MM.1S (cell line): Measurements from ENCODE around the gene ULBP1.

Source experiments
- DNase-seq: peaks from one replicate; pipeline ENCODE4 v3.0.0-alpha.2; 2015
- H2AFZ ChIP-seq: fragments of 300-600 bp; sonication (generic); 2 replicates; pipeline ENCODE4 v1.6.0; 2016; ENCODE audit warnings: antibody characterized with exemption, low read length
- H3F3A ChIP-seq: fragments of 300-600 bp; sonication (generic); 2 replicates; pipeline ENCODE4 v1.6.1; 2016; ENCODE audit warnings: mild to moderate bottlenecking, antibody characterized with exemption, low read length, moderate library complexity, mixed read lengths; ENCODE audit not compliant: insufficient read depth
- H3K27ac ChIP-seq: fragments of 300-600 bp; sonication (generic); 2 replicates; pipeline ENCODE4 v1.5.1; 2016; ENCODE audit warnings: mild to moderate bottlenecking, low read length
- H3K27me3 ChIP-seq: fragments of 300-600 bp; sonication (generic); replicated peaks from 2 replicates; pipeline ENCODE4 v1.6.0; 2016; ENCODE audit warnings: low read length; ENCODE audit not compliant: insufficient read depth
- H3K36me3 ChIP-seq: fragments of 300-600 bp; sonication (generic); replicated peaks from 2 replicates; pipeline ENCODE4 v1.6.1; 2016; ENCODE audit warnings: mild to moderate bottlenecking, low read length, mixed read lengths; ENCODE audit not compliant: insufficient read depth
- H3K4me1 ChIP-seq: fragments of 300-600 bp; sonication (generic); 2 replicates; pipeline ENCODE4 v1.6.1; 2016; ENCODE audit warnings: low read length, mixed read lengths
- H3K4me2 ChIP-seq: fragments of 300-600 bp; sonication (generic); 2 replicates; pipeline ENCODE4 v1.6.0; 2016; ENCODE audit warnings: low read depth, low read length
- H3K4me3 ChIP-seq: fragments of 300-600 bp; sonication (generic); 2 replicates; pipeline ENCODE4 v1.5.1; 2016; ENCODE audit warnings: low read length, mixed read lengths
- H3K79me2 ChIP-seq: fragments of 300-600 bp; sonication (generic); 2 replicates; pipeline ENCODE4 v1.6.1; 2016; ENCODE audit warnings: mixed run types, low read length, mixed read lengths
- H3K9ac ChIP-seq: fragments of 300-600 bp; sonication (generic); 2 replicates; pipeline ENCODE4 v1.6.1; 2016; ENCODE audit warnings: low read length, mixed read lengths
- H3K9me2 ChIP-seq: fragments of 300-600 bp; sonication (generic); replicated peaks from 2 replicates; pipeline ENCODE4 v1.6.1; 2016; ENCODE audit warnings: mild to moderate bottlenecking, low read length, mixed read lengths; ENCODE audit not compliant: insufficient read depth
- H3K9me3 ChIP-seq: fragments of 300-600 bp; sonication (generic); replicated peaks from 2 replicates; pipeline ENCODE4 v1.6.1; 2016; ENCODE audit warnings: mild to moderate bottlenecking, low read length, mixed read lengths; ENCODE audit not compliant: insufficient read depth
- H4K20me1 ChIP-seq: fragments of 300-600 bp; sonication (generic); 2 replicates; pipeline ENCODE4 v1.6.1; 2016; ENCODE audit warnings: mild to moderate bottlenecking, low read length, moderate library complexity, mixed read lengths; ENCODE audit not compliant: insufficient read depth
- EZH2 ChIP-seq: fragments of 300-600 bp; sonication (generic); optimal IDR thresholded peaks from 2 replicates; pipeline ENCODE3; 2017; ENCODE audit warnings: low read depth, mild to moderate bottlenecking, antibody characterized with exemption, low read length, mixed read lengths
- EZH2phosphoT487 ChIP-seq: fragments of 300-600 bp; sonication (generic); IDR thresholded peaks from 2 replicates; pipeline ENCODE4 v1.6.1; 2018; ENCODE audit warnings: antibody characterized with exemption, low read length
- TF ChIP-seq, protein P1 (sequence below): fragments of 300-600 bp; sonication (generic); IDR thresholded peaks from 2 replicates; pipeline ENCODE4 v1.5.1; 2016; ENCODE audit warnings: antibody characterized with exemption, low read length, mixed read lengths

ULBP1 gene

DNA sequence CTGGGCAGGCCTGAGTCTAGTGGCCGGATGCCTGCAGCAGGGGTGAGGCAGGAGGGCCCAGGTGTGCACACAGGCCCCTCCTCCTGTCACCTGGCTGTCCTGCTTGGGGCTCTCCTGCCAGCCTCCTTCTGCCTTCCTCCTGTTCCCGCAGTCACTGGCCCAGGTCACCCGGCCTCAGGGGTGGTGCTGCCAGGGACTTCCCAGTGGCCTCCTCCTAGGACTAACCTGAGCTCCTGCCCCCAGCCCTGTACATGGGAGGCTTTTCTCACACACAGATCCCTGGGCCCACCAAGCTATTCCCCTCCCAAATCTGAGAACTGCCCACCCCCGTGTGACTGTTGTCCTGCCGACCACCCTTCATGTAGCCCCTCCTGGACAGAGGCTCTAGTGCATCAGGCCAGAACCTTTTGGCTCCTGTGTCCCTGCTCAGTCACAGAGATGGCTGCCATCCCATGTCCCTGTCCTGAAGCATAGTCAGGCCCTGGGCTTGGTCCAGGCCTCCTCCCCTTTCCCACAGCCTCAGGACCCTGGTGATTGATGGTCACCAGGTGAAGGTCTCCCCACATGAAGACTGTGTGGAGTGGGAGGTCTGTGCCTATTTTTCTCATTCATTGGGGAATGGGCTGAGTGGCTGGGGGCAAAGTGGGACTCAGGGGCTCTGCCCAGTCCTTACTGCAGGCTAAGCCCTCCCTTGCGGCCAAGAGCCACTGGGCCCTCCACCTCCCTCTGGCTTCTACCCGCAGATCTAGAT, 1.1 kb upstream of the ULBP1 start:
- Histone ChIP-seq H3K79me2 (no peaks in the 10 kb centered on the region), H2AFZ (peak overlapping the region; percentile 56; the same call in 1 of the 2 replicates), H3K4me3 (peak overlapping the region; percentile 57; the same call in 1 of the 2 replicates), H3K4me1 (no peaks in the 10 kb centered on the region), H3F3A (no peaks in the 10 kb centered on the region), H3K9ac (no peak overlapping the region), H3K9me3 (no peaks in the 10 kb centered on the region), H3K27ac (no peak overlapping the region), H3K27me3 (peaks cover 47% of the 10 kb centered on the region), H4K20me1 (no peaks in the 10 kb centered on the region), H3K9me2 (no peaks in the 10 kb centered on the region), H3K36me3 (no peaks in the 10 kb centered on the region), H3K4me2 (peak overlapping the region; percentile 73; the same call in 1 of the 2 replicates)
- TF ChIP-seq EZH2phosphoT487, result no peak
- TF ChIP-seq, protein P1, sequence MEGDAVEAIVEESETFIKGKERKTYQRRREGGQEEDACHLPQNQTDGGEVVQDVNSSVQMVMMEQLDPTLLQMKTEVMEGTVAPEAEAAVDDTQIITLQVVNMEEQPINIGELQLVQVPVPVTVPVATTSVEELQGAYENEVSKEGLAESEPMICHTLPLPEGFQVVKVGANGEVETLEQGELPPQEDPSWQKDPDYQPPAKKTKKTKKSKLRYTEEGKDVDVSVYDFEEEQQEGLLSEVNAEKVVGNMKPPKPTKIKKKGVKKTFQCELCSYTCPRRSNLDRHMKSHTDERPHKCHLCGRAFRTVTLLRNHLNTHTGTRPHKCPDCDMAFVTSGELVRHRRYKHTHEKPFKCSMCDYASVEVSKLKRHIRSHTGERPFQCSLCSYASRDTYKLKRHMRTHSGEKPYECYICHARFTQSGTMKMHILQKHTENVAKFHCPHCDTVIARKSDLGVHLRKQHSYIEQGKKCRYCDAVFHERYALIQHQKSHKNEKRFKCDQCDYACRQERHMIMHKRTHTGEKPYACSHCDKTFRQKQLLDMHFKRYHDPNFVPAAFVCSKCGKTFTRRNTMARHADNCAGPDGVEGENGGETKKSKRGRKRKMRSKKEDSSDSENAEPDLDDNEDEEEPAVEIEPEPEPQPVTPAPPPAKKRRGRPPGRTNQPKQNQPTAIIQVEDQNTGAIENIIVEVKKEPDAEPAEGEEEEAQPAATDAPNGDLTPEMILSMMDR, result no peak
- no peak for TF ChIP-seq EZH2
- no peak for DNase-seq

- Histone ChIP-seq H3K9me3 (no peaks in the 10 kb centered on the region), H3F3A (no peaks in the 10 kb centered on the region), H2AFZ (peak overlapping the region; percentile 56; the same call in 1 of the 2 replicates), H3K9ac (no peak overlapping the region; the same call in 1 of the 2 replicates), H3K79me2 (no peaks in the 10 kb centered on the region), H3K4me3 (peak overlapping the region; percentile 57), H3K4me2 (peak overlapping the region; percentile 73; the same call in 1 of the 2 replicates), H4K20me1 (no peaks in the 10 kb centered on the region), H3K27ac (no peak overlapping the region), H3K4me1 (no peaks in the 10 kb centered on the region), H3K27me3 (peaks cover 42% of the 10 kb centered on the region), H3K36me3 (no peaks in the 10 kb centered on the region), H3K9me2 (no peaks in the 10 kb centered on the region)
- no peak for TF ChIP-seq EZH2
- no peak for TF ChIP-seq EZH2phosphoT487
- TF ChIP-seq, protein P1, result no peak
- DNase-seq, result no peak
Observed at GRCh38 chr6:149963212-149963461, 606 bp upstream of the ULBP1 start.

- TF ChIP-seq EZH2 (no peak), EZH2phosphoT487 (0 out of 2 replicates have a peak, but pooled peaks have one; percentile 68)
- TF ChIP-seq, protein P1, result no peak
- H3K79me2 ChIP-seq, result no peaks in the 10 kb centered on the region
- no peaks in the 10 kb centered on the region for H3K36me3 ChIP-seq
- DNase-seq, result no peak
- H2AFZ ChIP-seq, result no peak overlapping the region
- no peaks in the 10 kb centered on the region for H3K9me2 ChIP-seq
- no peaks in the 10 kb centered on the region for H3K9me3 ChIP-seq
- H3K27ac ChIP-seq, result no peak overlapping the region
- H3K27me3 ChIP-seq, result peaks cover 40% of the 10 kb centered on the region
- H3K9ac ChIP-seq, result no peak overlapping the region
- no peaks in the 10 kb centered on the region for H4K20me1 ChIP-seq
- H3F3A ChIP-seq, result no peaks in the 10 kb centered on the region
- peak overlapping the region; percentile 57 for H3K4me3 ChIP-seq
- no peaks in the 10 kb centered on the region for H3K4me1 ChIP-seq
- peak overlapping the region; percentile 73 for H3K4me2 ChIP-seq
Observed at GRCh38 chr6:149964308-149965193, 808 bp downstream of the ULBP1 start.
